HCT116 (cell line): ENCODE data around the gene SMCO4.

Experiments
- CTCF ChIP-seq, 3 experiments: fragments of 200-600 bp in 1 of 3; sonication (generic) in 1 of 3; IDR thresholded peaks in 2 of 3; conservative IDR thresholded peaks in 1 of 3; 2 replicates each; pipeline ENCODE4 v1.5.1; 2012 to 2017; ENCODE audit warnings: low read depth in 2 of 3, low read length in 2 of 3, antibody characterized with exemption in 1 of 3, borderline replicate concordance in 1 of 3, control low read depth in 1 of 3, mild to moderate bottlenecking in 1 of 3, mixed read lengths in 1 of 3, mixed run types in 1 of 3, moderate library complexity in 1 of 3; ENCODE audit not compliant: insufficient read depth in 1 of 3
- ELF1 ChIP-seq: IDR thresholded peaks from 2 replicates; pipeline ENCODE4 v1.6.1; 2012; ENCODE audit warnings: low read depth, borderline replicate concordance
- JUND ChIP-seq: IDR thresholded peaks from 2 replicates; pipeline ENCODE4 v1.6.1; 2012
- POLR2A ChIP-seq: IDR thresholded peaks from 2 replicates; pipeline ENCODE4 v1.7.0; 2011; ENCODE audit warnings: borderline replicate concordance; ENCODE audit not compliant: insufficient read depth, insufficient read length; ENCODE audit errors: extremely low read depth
- POLR2AphosphoS5 ChIP-seq: IDR thresholded peaks from 2 replicates; pipeline ENCODE4 v1.6.1; 2011; ENCODE audit warnings: mild to moderate bottlenecking, low read depth, low read length, moderate library complexity
- RAD21 ChIP-seq: IDR thresholded peaks from 2 replicates; pipeline ENCODE4 v1.6.1; 2012; ENCODE audit warnings: low read depth, mild to moderate bottlenecking
- REST ChIP-seq: IDR thresholded peaks from 2 replicates; pipeline ENCODE4 v1.6.1; 2012; ENCODE audit warnings: low read depth
- SRF ChIP-seq: IDR thresholded peaks from 2 replicates; pipeline ENCODE4 v1.6.1; 2012; ENCODE audit warnings: low read depth
- YY1 ChIP-seq: IDR thresholded peaks from 2 replicates; pipeline ENCODE4 v1.6.1; 2011; ENCODE audit warnings: low read length, low read depth, moderate library complexity, mild to moderate bottlenecking; ENCODE audit not compliant: insufficient replicate concordance; ENCODE audit errors: extremely low read depth
- ZBTB33 ChIP-seq: IDR thresholded peaks from 2 replicates; pipeline ENCODE4 v1.6.1; 2011; ENCODE audit warnings: mild to moderate bottlenecking, low read length, moderate library complexity; ENCODE audit not compliant: insufficient replicate concordance; ENCODE audit errors: extremely low read depth

GRCh38 chr11:93498641-93499040 lies 44.5 kb downstream of the SMCO4 start:
- TF ChIP-seq CTCF (IDR thresholded peaks at IDR 0.05 in 2 of 3, conservative IDR thresholded peaks at IDR 0.05 in 1 of 3; ENCODE audit: borderline replicate concordance in 1 of 3, insufficient read depth in 1 of 3, low read depth in 2 of 3, low read length in 2 of 3) (no peak), REST (no peak), RAD21 (no peak), POLR2A (no peak), POLR2AphosphoS5 (no peak), ELF1 (no peak), YY1 (no peak), JUND (0 out of 2 replicates have a peak, but pooled peaks have one; percentile 10), SRF (no peak), ZBTB33 (no peak)
